Neural progenitor cell (in vitro differentiated cells): Measurements from ENCODE around the gene ACOXL.

ENCODE experiments used
- CTCF ChIP-seq: fragments of 200-600 bp; sonication (generic); IDR thresholded peaks from 2 replicates; pipeline ENCODE4 v1.5.1; 2017; ENCODE audit warnings: antibody characterized with exemption, mild to moderate bottlenecking
- EZH2 ChIP-seq: fragments of 200-600 bp; sonication (generic); IDR thresholded peaks from 2 replicates; pipeline ENCODE4 v1.6.1; 2017; ENCODE audit warnings: antibody characterized with exemption, mild to moderate bottlenecking, moderate library complexity
- EZH2phosphoT487 ChIP-seq: fragments of 200-600 bp; sonication (generic); IDR thresholded peaks from 2 replicates; pipeline ENCODE4 v1.6.1; 2017; ENCODE audit warnings: antibody characterized with exemption

- TF ChIP-seq CTCF (peak; percentile 10), EZH2 (no peak), EZH2phosphoT487 (no peak)
Observed at GRCh38 chr2:110837446-110838409, 105.4 kb downstream of the ACOXL start.
